K562 (cell line): ENCODE measurements around the gene ITPKA. TPM values are rescaled to one million over a fixed set of nuclear protein-coding genes. Genes with fewer than 3 reads are reported as not detected.

Source experiments
- ATAC-seq: fragments of 200-7000 bp; cut with Tn5 transposase; 3 replicates; pipeline ENCODE4 v1.9.1; 2020; ENCODE audit warnings: moderate library complexity
- BruUV-seq: library from RNA; stranded (reverse); fragments of 400-500 nt; replicated peaks from 2 replicates; lab custom pipeline; 2021; lab: Mats Ljungman, UMichigan
- CTCF ChIA-PET: fragments of 300-600 bp; formaldehyde crosslinking; extraction: SDS; loops from one replicate; lab custom pipeline; 2021; ENCODE audit warnings: low intra/inter-chr PET ratio; lab: Yijun Ruan, JAX
- POLR2A ChIA-PET: fragments of 300-600, 350-650 bp; sonication (Branson Sonifier 250); formaldehyde crosslinking; extraction: SDS; loops from one replicate; lab custom pipeline; 2021; ENCODE audit warnings: antibody characterized with exemption, inconsistent platforms; lab: Yijun Ruan, JAX
- DNase-seq, 4 experiments: peaks; one replicate each; pipeline versions ENCODE4 v3.0.0 to v3.0.0-alpha.2; 2011 to 2018; ENCODE audit warnings: low spot score in 3 of 4, mixed read lengths in 3 of 4; ENCODE audit errors: extremely low read depth in 1 of 4
- FAIRE-seq: peaks from 2 replicates; lab custom pipeline; 2011; peaks lifted over from hg19 to GRCh38; lab: Jason Lieb, UNC
- H2AFZ ChIP-seq: 2 replicates; pipeline ENCODE4 v1.6.0; 2011; ENCODE audit warnings: low read depth, low read length, control low read depth, inconsistent platforms
- H3K27ac ChIP-seq: fragments of 200-600 bp; 3 replicates; pipeline ENCODE4 v1.8.0; 2011; ENCODE audit warnings: low read depth, mild to moderate bottlenecking, control low read depth, inconsistent platforms, low read length, moderate library complexity, mixed read lengths; ENCODE audit errors: extremely low read depth
- H3K27me3 ChIP-seq, 2 experiments: fragments of 300-600 bp in 1 of 2; 2 replicates in 1 of 2; 3 replicates in 1 of 2; pipeline versions ENCODE4 v1.6.0 to v1.8.0; 2011; ENCODE audit warnings: inconsistent platforms in 2 of 2, low read length in 2 of 2, mild to moderate bottlenecking in 1 of 2, mixed read lengths in 1 of 2, moderate library complexity in 1 of 2; ENCODE audit not compliant: control insufficient read depth in 2 of 2, insufficient read depth in 2 of 2
- H3K36me3 ChIP-seq: fragments of 300-600 bp; 3 replicates; pipeline ENCODE4 v1.8.0; 2011; ENCODE audit warnings: mild to moderate bottlenecking, low read length, inconsistent platforms; ENCODE audit not compliant: control insufficient read depth, insufficient read depth
- H3K4me1 ChIP-seq, 2 experiments: fragments of 200-600 bp in 1 of 2; replicated peaks in 1 of 2; 2 replicates in 1 of 2; 3 replicates in 1 of 2; pipeline versions ENCODE4 v1.5.1 to v1.8.0; 2011; ENCODE audit warnings: inconsistent platforms in 2 of 2, low read length in 2 of 2, mild to moderate bottlenecking in 1 of 2, mixed read lengths in 1 of 2, moderate library complexity in 1 of 2; ENCODE audit not compliant: control insufficient read depth in 2 of 2, insufficient read depth in 2 of 2
- H3K4me2 ChIP-seq: 2 replicates; pipeline ENCODE4 v1.6.1; 2011; ENCODE audit warnings: low read length, control low read depth, inconsistent platforms, mixed read lengths; ENCODE audit not compliant: insufficient read depth
- H3K4me3 ChIP-seq: fragments of 200-600 bp; sonication (generic), shearing (Covaris generic); 2 replicates; pipeline ENCODE4 v1.5.1; 2016; ENCODE audit warnings: control low read depth, inconsistent platforms
- H3K79me2 ChIP-seq: fragments of 200-600 bp; 3 replicates; pipeline ENCODE4 v1.8.0; 2011; ENCODE audit warnings: low read length, inconsistent platforms; ENCODE audit not compliant: control insufficient read depth, insufficient read depth
- H3K9ac ChIP-seq, 2 experiments: 2 replicates each; pipeline versions ENCODE4 v1.6.0 to v1.6.1; 2011; ENCODE audit warnings: low read depth in 2 of 2, low read length in 2 of 2, control low read depth in 1 of 2, inconsistent platforms in 1 of 2, mild to moderate bottlenecking in 1 of 2, mixed read lengths in 1 of 2; ENCODE audit not compliant: insufficient read depth in 1 of 2
- H3K9me1 ChIP-seq: one replicate; pipeline ENCODE4 v1.6.0; 2011; ENCODE audit warnings: inconsistent platforms, mild to moderate bottlenecking, low read length, moderate library complexity; ENCODE audit not compliant: control insufficient read depth, insufficient read depth
- H3K9me3 ChIP-seq: replicated peaks from 2 replicates; pipeline ENCODE4 v1.5.1; 2011; ENCODE audit warnings: low read depth, low read length, inconsistent platforms; ENCODE audit not compliant: control insufficient read depth, insufficient read depth
- H4K20me1 ChIP-seq: replicated peaks from 2 replicates; pipeline ENCODE4 v1.6.1; 2011; ENCODE audit warnings: low read length, inconsistent platforms, mixed read lengths; ENCODE audit not compliant: control insufficient read depth, insufficient read depth
- TCF7L2 ChIP-seq: fragments of 150-350 bp; IDR thresholded peaks from 2 replicates; pipeline ENCODE4 v1.6.1; 2016; ENCODE audit warnings: low read depth, mild to moderate bottlenecking, low read length, moderate library complexity
- WGBS: fragments of 100-300 bp; shearing (Covaris generic); methylation state at CpG from one replicate; pipeline ENCODE4 v1.1.6; 2016; ENCODE audit warnings: low coverage, mixed read lengths; ENCODE audit not compliant: insufficient coverage; ENCODE audit errors: missing lambda C conversion rate; 5-methylcytosine and 5-hydroxymethylcytosine counted together
- in situ Hi-C: fragments of 300-500 bp; cut with MboI; formaldehyde crosslinking; loops from 4 replicates; pipeline ENCODE4 v1.15.0; 2018; ENCODE audit warnings: inconsistent platforms, mixed read lengths
- intact Hi-C: fragments of 100-400 bp; cut with micrococcal nuclease; formaldehyde crosslinking; loops from 2 replicates; pipeline ENCODE4 v1.14.2; 2022
- polyA plus RNA-seq, 8 experiments: library from polyadenylated mRNA; depleted of rRNA in 4 of 8; stranded (reverse) in 5 of 8; unstranded in 3 of 8; fragments of >200 nt; fragmentation: Nextera tagmentation in 2 of 8; fragmentation: Illumina TruSeq in 1 of 8; extraction: Ambion mirVana in 2 of 8; extraction: Trizol in 1 of 8; gene quantifications; 2 replicates each; pipeline versions ENCODE4 v1.2.1 to v1.2.3, GENCODE V29; 2011 to 2014; ENCODE audit warnings: inconsistent platforms in 1 of 8, missing spikeins in 1 of 8
- total RNA-seq, 7 experiments: library from RNA; depleted of rRNA in 6 of 7; stranded (reverse); fragments of >200 nt in 6 of 7; fragmentation: Illumina TruSeq in 2 of 7; extraction: Trizol in 2 of 7; gene quantifications; 2 replicates each; pipeline versions ENCODE4 v1.2.1 to v1.2.3, GENCODE V29; 2011 to 2021; ENCODE audit warnings: low replicate concordance in 1 of 7
- TF ChIP-seq, protein P1 (sequence below), 2 experiments: IDR thresholded peaks; 2 replicates each; pipeline ENCODE4 v1.6.1; 2011; ENCODE audit warnings: borderline replicate concordance in 1 of 2, control low read depth in 1 of 2, low read depth in 1 of 2, low read length in 1 of 2, mild to moderate bottlenecking in 1 of 2, mixed read lengths in 1 of 2, moderate library complexity in 1 of 2; ENCODE audit not compliant: insufficient read depth in 1 of 2, insufficient read length in 1 of 2, poor library complexity in 1 of 2, severe bottlenecking in 1 of 2; ENCODE audit errors: extremely low read depth in 1 of 2

ITPKA gene
- total and polyA plus RNA-seq, 9 of the 15 experiments (the other 6 are each of a cell fraction or from before 2014, with no cell fraction given): 0.14 to 68.4 (median 11.5) TPM

DNA sequence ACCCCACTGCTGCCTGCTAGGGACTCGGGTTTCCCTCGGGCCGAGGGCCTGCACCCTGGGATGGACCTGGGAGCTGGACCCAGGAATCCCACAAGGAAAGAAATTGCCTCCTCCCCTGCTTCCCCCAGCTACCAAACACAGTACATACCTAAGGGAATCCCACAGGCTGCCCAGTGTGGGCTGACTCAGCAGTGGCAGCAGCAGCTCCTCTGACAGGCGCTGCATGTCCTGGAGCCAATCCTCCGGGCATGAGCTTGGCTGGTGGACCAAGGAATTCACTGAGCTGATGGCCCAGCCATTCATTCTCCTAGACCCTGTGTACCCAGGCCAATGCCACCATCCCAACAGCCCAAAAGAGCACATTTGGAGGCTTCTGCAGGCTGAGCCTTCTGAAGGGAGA is 29.4 kb downstream of the ITPKA start:
- intact Hi-C loops: no loop called here
- Histone ChIP-seq H3K9me1 (peaks cover 3% of the 10 kb centered on the region), H3K4me1 (peaks cover 0 to 7% of the 10 kb centered on the region in 2 experiments; a peak in 1 of 5 replicates), H3K36me3 (peaks cover 61% of the 10 kb centered on the region), H3K4me2 (no peak overlapping the region), H4K20me1 (no peaks in the 10 kb centered on the region; the same call in 1 of the 2 replicates), H3K9me3 (no peaks in the 10 kb centered on the region), H3K79me2 (no peaks in the 10 kb centered on the region), H3K4me3 (no peak overlapping the region), H3K27ac (no peak overlapping the region), H2AFZ (no peak overlapping the region), H3K9ac (peak overlapping the region in 1 of 2 experiments; percentile 58; a peak in 1 of 4 replicates), H3K27me3 (no peaks in the 10 kb centered on the region)
- FAIRE-seq (no peak), ATAC-seq (no peak; the same call in 2 of the 3 replicates), DNase-seq (no peak)
- ChIA-PET CTCF (no interaction called here), POLR2A (interaction anchor here (0.6 to 1.5 kb wide), 10 partner anchors 9 to 44 kb away, joined by 3 to 6 read pairs (median 4); no protein-coding TSS in a partner anchor)
- TF ChIP-seq TCF7L2: no peak
- TF ChIP-seq, protein P1, sequence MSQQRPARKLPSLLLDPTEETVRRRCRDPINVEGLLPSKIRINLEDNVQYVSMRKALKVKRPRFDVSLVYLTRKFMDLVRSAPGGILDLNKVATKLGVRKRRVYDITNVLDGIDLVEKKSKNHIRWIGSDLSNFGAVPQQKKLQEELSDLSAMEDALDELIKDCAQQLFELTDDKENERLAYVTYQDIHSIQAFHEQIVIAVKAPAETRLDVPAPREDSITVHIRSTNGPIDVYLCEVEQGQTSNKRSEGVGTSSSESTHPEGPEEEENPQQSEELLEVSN (IDR thresholded peaks at IDR 0.05; ENCODE audit: borderline replicate concordance in 1 of 2, extremely low read depth in 1 of 2, insufficient read depth in 1 of 2, insufficient read length in 1 of 2, low read depth in 1 of 2, low read length in 1 of 2, poor library complexity in 1 of 2, severe bottlenecking in 1 of 2): no peak
- no TSS peak for BruUV-seq
- in situ Hi-C loops: no loop called here
- 80% methylated on average over 5 of the region's 5 CpGs for WGBS
